ENCODE measurements around the gene KCTD1. TPM values are rescaled to one million over a fixed set of nuclear protein-coding genes. Genes with fewer than 3 reads are reported as not detected.

KCTD1 gene
- total and polyA plus RNA-seq, 9 donors, result 10.7 to 31.1 (median 22.5) TPM

- H3K27ac ChIP-seq, result no peak overlapping the region
- H3K4me1 ChIP-seq (ENCODE audit: insufficient read depth), result no peaks in the 10 kb centered on the region
- H3K9me3 ChIP-seq, result no peaks in the 10 kb centered on the region
- TF ChIP-seq CTCF (IDR thresholded peaks at IDR 0.05) (no peak), EP300 (IDR thresholded peaks at IDR 0.05) (no peak), POLR2A (IDR thresholded peaks at IDR 0.05) (no peak)
- no peaks in the 10 kb centered on the region for H3K27me3 ChIP-seq
- H3K36me3 ChIP-seq, result no peaks in the 10 kb centered on the region
- 67 to 73% (median 73%) methylated on average over 6 of the region's 6 CpGs for WGBS, 3 donors
- no peak for DNase-seq
- H3K4me3 ChIP-seq, result no peak overlapping the region
- intact Hi-C loops (cut with DNase I), result no loop called here
Observed at GRCh38 chr18:26422472-26423162, 125.7 kb downstream of the KCTD1 start.

- intact Hi-C loops (cut with DNase I), result no loop called here
- Histone ChIP-seq H3K4me3 (no peak overlapping the region), H3K27me3 (no peaks in the 10 kb centered on the region), H3K36me3 (no peaks in the 10 kb centered on the region), H3K4me1 (ENCODE audit: insufficient read depth) (no peaks in the 10 kb centered on the region), H3K9me3 (no peaks in the 10 kb centered on the region), H3K27ac (no peak overlapping the region)
- DNase-seq, result no peak
- 86 to 92% (median 87%) methylated on average over 9 of the region's 9 CpGs for WGBS, 3 donors
- TF ChIP-seq POLR2A (IDR thresholded peaks at IDR 0.05) (no peak), CTCF (IDR thresholded peaks at IDR 0.05) (no peak), EP300 (IDR thresholded peaks at IDR 0.05) (no peak)
Observed at GRCh38 chr18:26421931-26422330, 126.4 kb downstream of the KCTD1 start.

DNA sequence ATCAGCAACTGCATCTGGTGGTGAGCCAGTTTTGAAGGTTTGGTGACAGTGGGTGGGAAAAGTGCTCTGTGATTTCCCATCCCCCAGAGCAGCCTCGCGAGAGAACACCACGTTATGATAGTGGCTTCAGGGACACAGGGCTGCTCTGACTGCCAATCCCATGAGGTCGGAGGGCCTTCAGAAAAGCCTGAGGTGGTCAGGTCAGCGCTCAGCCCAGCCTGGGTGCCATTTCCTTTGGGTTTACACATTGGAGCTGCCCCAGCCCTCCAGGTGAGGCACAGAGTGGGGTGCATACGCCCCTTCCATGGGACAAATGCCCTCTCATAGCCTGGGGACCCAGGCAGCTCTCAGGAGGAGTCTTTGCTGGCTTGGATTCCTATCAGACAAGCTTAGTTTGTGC is 126.8 kb downstream of the KCTD1 start:
- H3K27me3 ChIP-seq, result no peaks in the 10 kb centered on the region
- no peak overlapping the region for H3K27ac ChIP-seq
- H3K4me3 ChIP-seq, result no peak overlapping the region
- H3K9me3 ChIP-seq, result no peaks in the 10 kb centered on the region
- no peak for DNase-seq
- H3K4me1 ChIP-seq (ENCODE audit: insufficient read depth), result no peaks in the 10 kb centered on the region
- no peaks in the 10 kb centered on the region for H3K36me3 ChIP-seq
- intact Hi-C loops (cut with DNase I), result no loop called here
- WGBS, 3 donors, result 87 to 89% (median 89%) methylated on average over 6 of the region's 6 CpGs
- TF ChIP-seq CTCF (IDR thresholded peaks at IDR 0.05), result no peak
- TF ChIP-seq EP300 (IDR thresholded peaks at IDR 0.05), result no peak
- TF ChIP-seq POLR2A (IDR thresholded peaks at IDR 0.05), result no peak

- no peaks in the 10 kb centered on the region for H3K27me3 ChIP-seq
- TF ChIP-seq POLR2A (IDR thresholded peaks at IDR 0.05) (no peak), CTCF (IDR thresholded peaks at IDR 0.05) (no peak), EP300 (IDR thresholded peaks at IDR 0.05) (no peak)
- intact Hi-C loops (cut with DNase I), result no loop called here
- no peaks in the 10 kb centered on the region for H3K36me3 ChIP-seq
- no peak overlapping the region for H3K4me3 ChIP-seq
- no peaks in the 10 kb centered on the region for H3K9me3 ChIP-seq
- 69 to 74% (median 71%) methylated on average over 9 of the region's 9 CpGs for WGBS, 3 donors
- no peak for DNase-seq
- no peaks in the 10 kb centered on the region for H3K4me1 ChIP-seq (ENCODE audit: insufficient read depth)
- H3K27ac ChIP-seq, result no peak overlapping the region
Observed at GRCh38 chr18:26419746-26420145, 128.6 kb downstream of the KCTD1 start.

All from ovary (tissue), 9 donors.